ENCODE measurements around the gene NOSTRIN.
A peak's percentile ranks its signal among the peaks of the same experiment; 100 is the strongest.

The NOSTRIN gene

DNA sequence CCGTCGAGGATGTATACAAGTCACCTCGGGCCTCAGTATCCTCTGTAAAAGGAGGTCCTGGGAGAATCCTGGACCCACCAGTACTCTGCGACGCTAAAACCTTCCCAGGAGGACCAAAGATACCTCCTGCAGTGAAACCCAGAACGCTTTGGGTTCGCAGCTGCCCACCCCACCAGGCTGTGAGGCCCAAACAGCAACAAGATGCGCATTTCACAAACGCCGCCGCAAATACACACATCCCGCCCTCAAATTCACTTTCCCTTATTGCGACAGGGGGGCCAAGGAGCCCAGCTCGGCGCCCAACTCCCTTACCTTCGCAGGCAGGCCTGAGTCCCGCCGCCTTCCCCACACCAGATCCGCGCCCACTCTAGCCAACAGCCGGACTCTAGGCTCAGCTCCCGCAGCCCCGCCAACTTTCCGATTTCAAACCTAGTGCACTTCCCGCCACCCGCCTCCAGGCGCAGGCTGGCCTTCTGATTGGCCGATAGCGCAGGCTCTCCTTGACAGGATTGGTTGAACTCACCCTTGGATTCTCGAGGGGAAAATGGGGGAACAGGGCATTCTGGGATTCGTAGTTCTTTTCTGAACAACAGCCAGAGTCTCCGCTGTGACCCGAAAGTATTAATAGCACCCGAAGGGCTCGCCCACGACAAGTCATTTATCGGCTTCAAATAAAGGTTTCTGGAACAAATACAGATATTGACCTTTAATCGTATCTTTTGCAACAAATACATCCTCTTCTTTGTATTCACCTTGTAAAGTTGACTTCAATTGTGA is 87.8 kb downstream of the NOSTRIN start, which contains the start of gene SPC25:
Gene SPC25 (minus strand): TSS at position 425 of the 777 bp plus-strand sequence. CDS start 911 bp downstream, outside the sequence.
- peaks cover 23% of the 10 kb centered on the region for H3K4me1 ChIP-seq (ENCODE audit: insufficient read depth, low read length, poor library complexity, severe bottlenecking)
- TF ChIP-seq CTCF (conservative IDR thresholded peaks at IDR 0.05; ENCODE audit: low read length) (no peak), EZH2phosphoT487 (IDR thresholded peaks at IDR 0.05; ENCODE audit: borderline replicate concordance) (no peak)
- peak within 1 kb of the TSS; percentile 96 for H3K4me2 ChIP-seq (ENCODE audit: low read depth, low read length, poor library complexity, severe bottlenecking)
- H3K9me2 ChIP-seq (replicated peaks; ENCODE audit: low read depth, low read length), result no peaks in the 10 kb centered on the region
- no peaks in the 10 kb centered on the region for H3K9me3 ChIP-seq (ENCODE audit: insufficient read depth, low read depth, low read length)
- peak within 1 kb of the TSS; percentile 86 for H2AFZ ChIP-seq (ENCODE audit: low read length)
- no peaks in the 10 kb centered on the region for H3F3A ChIP-seq (ENCODE audit: low read depth)
- H3K36me3 ChIP-seq (ENCODE audit: insufficient read depth, low read length), result no peaks in the 10 kb centered on the region
- no peaks in the 10 kb centered on the region for H4K20me1 ChIP-seq (ENCODE audit: insufficient read depth, low read length, poor library complexity, severe bottlenecking)
- no peaks in the 10 kb centered on the region for H3K27me3 ChIP-seq (ENCODE audit: insufficient read depth, low read length, poor library complexity, severe bottlenecking)
- H3K79me2 ChIP-seq (ENCODE audit: insufficient read depth, low read length), result peaks cover 39% of the 10 kb centered on the region
- H3K4me3 ChIP-seq (ENCODE audit: low read length, poor library complexity, severe bottlenecking), result peak within 1 kb of the TSS; percentile 94
- peak within 1 kb of the TSS; percentile 92 for H3K9ac ChIP-seq (ENCODE audit: low read depth, low read length, poor library complexity, severe bottlenecking)

DNA sequence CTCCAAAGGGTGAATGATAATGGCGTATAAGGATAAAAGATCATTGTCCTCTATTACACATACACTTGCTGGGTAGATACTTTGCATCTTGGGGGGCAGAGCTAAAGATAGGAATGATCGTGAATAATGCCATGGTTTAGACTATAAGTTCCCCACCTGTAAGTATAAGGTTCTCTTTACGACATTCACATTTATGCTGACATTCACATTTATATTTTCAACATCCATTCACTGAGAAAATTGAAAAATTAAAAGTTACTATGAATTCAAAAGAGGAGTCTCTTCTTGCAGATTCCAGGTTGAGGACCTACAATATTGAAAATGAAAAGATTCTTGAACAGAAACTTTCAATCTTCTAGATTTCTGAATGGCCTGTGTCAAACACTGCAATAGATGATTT is 89.9 kb downstream of the NOSTRIN start:
- no peaks in the 10 kb centered on the region for H3K27me3 ChIP-seq (ENCODE audit: insufficient read depth, low read length, poor library complexity, severe bottlenecking)
- H3F3A ChIP-seq (ENCODE audit: low read depth), result no peaks in the 10 kb centered on the region
- no peak overlapping the region for H2AFZ ChIP-seq (ENCODE audit: low read length)
- H3K79me2 ChIP-seq (ENCODE audit: insufficient read depth, low read length), result peaks cover 25% of the 10 kb centered on the region
- no peaks in the 10 kb centered on the region for H4K20me1 ChIP-seq (ENCODE audit: insufficient read depth, low read length, poor library complexity, severe bottlenecking)
- no peaks in the 10 kb centered on the region for H3K9me2 ChIP-seq (replicated peaks; ENCODE audit: low read depth, low read length)
- no peak overlapping the region for H3K4me2 ChIP-seq (ENCODE audit: low read depth, low read length, poor library complexity, severe bottlenecking)
- H3K9ac ChIP-seq (ENCODE audit: low read depth, low read length, poor library complexity, severe bottlenecking), result no peak overlapping the region
- no peaks in the 10 kb centered on the region for H3K9me3 ChIP-seq (ENCODE audit: insufficient read depth, low read depth, low read length)
- H3K4me3 ChIP-seq (ENCODE audit: low read length, poor library complexity, severe bottlenecking), result no peak overlapping the region
- TF ChIP-seq EZH2phosphoT487 (IDR thresholded peaks at IDR 0.05; ENCODE audit: borderline replicate concordance), result no peak
- no peak for TF ChIP-seq CTCF (conservative IDR thresholded peaks at IDR 0.05; ENCODE audit: low read length)
- peaks cover 18% of the 10 kb centered on the region for H3K4me1 ChIP-seq (ENCODE audit: insufficient read depth, low read length, poor library complexity, severe bottlenecking)
- H3K36me3 ChIP-seq (ENCODE audit: insufficient read depth, low read length), result no peaks in the 10 kb centered on the region

DNA sequence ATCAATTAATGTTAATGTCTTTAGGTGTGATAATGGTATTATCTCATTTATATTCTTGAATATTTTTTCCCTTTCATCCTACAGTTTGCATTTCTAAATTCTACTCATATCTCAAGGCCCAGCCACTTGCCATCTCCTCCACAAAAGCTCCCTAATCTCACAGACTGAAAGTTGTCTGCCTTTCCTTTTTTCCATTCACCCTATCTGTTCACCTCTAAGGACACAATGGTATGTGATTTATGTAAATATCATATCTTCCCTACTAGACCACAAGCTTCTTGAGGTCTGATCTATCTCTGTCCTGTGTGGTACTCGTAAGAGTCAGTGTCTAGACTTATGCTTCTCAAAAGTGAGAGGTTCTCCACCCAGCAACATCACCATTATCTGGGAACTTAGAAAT is 91.7 kb downstream of the NOSTRIN start:
- H3K9ac ChIP-seq (ENCODE audit: low read depth, low read length, poor library complexity, severe bottlenecking), result no peak overlapping the region
- H3K27me3 ChIP-seq (ENCODE audit: insufficient read depth, low read length, poor library complexity, severe bottlenecking), result no peaks in the 10 kb centered on the region
- H3K4me2 ChIP-seq (ENCODE audit: low read depth, low read length, poor library complexity, severe bottlenecking), result no peak overlapping the region
- H3K36me3 ChIP-seq (ENCODE audit: insufficient read depth, low read length), result no peaks in the 10 kb centered on the region
- no peaks in the 10 kb centered on the region for H3K9me3 ChIP-seq (ENCODE audit: insufficient read depth, low read depth, low read length)
- H2AFZ ChIP-seq (ENCODE audit: low read length), result no peak overlapping the region
- no peaks in the 10 kb centered on the region for H3F3A ChIP-seq (ENCODE audit: low read depth)
- H3K9me2 ChIP-seq (replicated peaks; ENCODE audit: low read depth, low read length), result no peaks in the 10 kb centered on the region
- H3K79me2 ChIP-seq (ENCODE audit: insufficient read depth, low read length), result peaks cover 12% of the 10 kb centered on the region
- no peak for TF ChIP-seq CTCF (conservative IDR thresholded peaks at IDR 0.05; ENCODE audit: low read length)
- no peak for TF ChIP-seq EZH2phosphoT487 (IDR thresholded peaks at IDR 0.05; ENCODE audit: borderline replicate concordance)
- H3K4me3 ChIP-seq (ENCODE audit: low read length, poor library complexity, severe bottlenecking), result no peak overlapping the region
- H3K4me1 ChIP-seq (ENCODE audit: insufficient read depth, low read length, poor library complexity, severe bottlenecking), result peaks cover 10% of the 10 kb centered on the region
- H4K20me1 ChIP-seq (ENCODE audit: insufficient read depth, low read length, poor library complexity, severe bottlenecking), result no peaks in the 10 kb centered on the region
